HG02870 (cell line): Measurements from ENCODE around the gene DSG3.
"Not testable (repeated sequence)": the region's sequence is repeated elsewhere in the genome, so short reads cannot be mapped to it uniquely, and the experiment has no call there.

Experiments
- ATAC-seq: cut with Tn5 transposase; IDR thresholded peaks from one replicate; pipeline ENCODE4 v1.9.1; 2021; ENCODE audit warnings: mild to moderate bottlenecking, moderate library complexity; ENCODE audit not compliant: unreplicated experiment

Gene DSG3

DNA sequence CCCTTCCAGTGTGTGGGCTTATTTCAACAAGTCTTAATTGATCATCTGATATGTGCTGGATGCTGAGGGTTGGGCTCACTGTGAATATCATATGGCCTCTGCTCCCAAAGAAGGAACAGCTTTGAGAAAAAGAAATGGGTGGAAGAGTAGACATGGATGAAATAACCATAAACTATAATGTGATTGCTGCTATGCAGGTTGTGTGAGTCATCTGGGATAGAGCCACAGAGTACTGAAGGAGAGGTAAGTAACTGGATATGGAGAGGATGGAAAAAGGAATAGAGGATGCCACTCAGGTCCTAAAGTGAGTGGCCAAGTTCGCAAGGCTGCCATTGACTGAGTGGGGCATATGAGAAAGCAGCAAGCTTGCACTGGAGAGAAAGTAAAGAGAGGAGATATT is 41.8 kb downstream of the DSG3 start:
- no peak for ATAC-seq

GRCh38 chr18:31490387-31490786 is 42.8 kb downstream of the DSG3 start:
- ATAC-seq, result peak; percentile 96

GRCh38 chr18:31490833-31491232 is 43.3 kb downstream of the DSG3 start:
- ATAC-seq, result no peak

DNA sequence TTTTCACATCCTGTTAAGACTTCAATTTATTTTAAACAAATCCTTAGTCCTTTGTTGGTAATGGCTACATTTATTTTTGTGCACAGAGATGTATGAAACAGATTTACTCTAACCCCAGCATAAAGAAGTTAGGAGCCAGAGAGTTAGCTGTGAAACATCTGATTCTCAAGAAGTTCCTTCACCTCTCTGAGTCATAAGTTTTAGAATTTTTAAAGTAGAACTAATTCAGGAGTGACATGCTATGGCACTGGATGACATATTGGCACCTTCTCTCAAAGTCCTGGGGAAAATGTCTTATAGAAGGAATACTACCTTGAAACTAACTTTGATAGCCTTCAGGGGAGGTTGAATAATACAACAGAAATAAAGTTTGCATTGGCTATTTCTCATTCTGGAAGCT is 44.0 kb downstream of the DSG3 start:
- ATAC-seq, result no peak

DNA sequence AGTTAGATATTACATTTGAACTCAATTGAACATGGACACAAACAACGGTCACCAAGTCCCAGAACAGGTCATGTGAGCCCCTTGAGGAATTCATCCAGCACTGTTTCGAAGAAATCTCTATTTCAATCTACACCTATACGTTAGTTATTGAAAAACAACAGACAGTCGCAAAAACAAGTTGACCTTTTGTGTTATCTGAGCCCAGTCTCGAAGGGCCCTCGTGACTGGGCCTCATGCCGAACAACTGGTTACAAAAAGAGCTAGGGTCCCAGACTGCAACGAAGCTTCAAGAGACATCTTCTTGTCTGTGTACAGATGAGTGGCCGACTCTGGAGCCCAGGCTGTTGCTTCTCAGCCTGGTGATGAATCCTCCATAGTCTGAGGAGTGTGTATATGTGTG is 45.1 kb downstream of the DSG3 start:
- no peak for ATAC-seq

DNA sequence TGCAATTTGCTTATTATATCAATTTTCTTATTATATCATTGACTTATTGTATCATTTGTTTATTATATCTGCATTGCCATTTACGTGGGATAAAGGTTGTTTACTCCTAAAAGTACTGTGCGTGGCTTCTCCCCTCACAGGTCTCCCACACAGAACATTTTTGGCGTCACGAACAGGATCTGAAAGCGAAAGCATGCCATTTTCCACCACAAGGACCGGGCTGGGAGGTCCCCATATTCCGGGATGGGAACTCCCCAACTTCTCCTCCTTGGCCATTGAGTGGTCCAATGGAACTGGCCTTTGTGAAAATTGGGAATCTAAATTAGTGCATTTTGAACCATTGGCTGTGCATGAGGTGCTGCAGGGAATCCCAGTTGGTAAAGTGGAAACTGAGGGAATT is 45.6 kb downstream of the DSG3 start:
- no peak for ATAC-seq

GRCh38 chr18:31493941-31494340 is 46.4 kb downstream of the DSG3 start:
- ATAC-seq, result no peak

GRCh38 chr18:31494705-31495244 is 47.2 kb downstream of the DSG3 start:
- not testable (repeated sequence) for ATAC-seq

- ATAC-seq, result no peak
Observed at GRCh38 chr18:31497404-31497835, 49.9 kb downstream of the DSG3 start.

DNA sequence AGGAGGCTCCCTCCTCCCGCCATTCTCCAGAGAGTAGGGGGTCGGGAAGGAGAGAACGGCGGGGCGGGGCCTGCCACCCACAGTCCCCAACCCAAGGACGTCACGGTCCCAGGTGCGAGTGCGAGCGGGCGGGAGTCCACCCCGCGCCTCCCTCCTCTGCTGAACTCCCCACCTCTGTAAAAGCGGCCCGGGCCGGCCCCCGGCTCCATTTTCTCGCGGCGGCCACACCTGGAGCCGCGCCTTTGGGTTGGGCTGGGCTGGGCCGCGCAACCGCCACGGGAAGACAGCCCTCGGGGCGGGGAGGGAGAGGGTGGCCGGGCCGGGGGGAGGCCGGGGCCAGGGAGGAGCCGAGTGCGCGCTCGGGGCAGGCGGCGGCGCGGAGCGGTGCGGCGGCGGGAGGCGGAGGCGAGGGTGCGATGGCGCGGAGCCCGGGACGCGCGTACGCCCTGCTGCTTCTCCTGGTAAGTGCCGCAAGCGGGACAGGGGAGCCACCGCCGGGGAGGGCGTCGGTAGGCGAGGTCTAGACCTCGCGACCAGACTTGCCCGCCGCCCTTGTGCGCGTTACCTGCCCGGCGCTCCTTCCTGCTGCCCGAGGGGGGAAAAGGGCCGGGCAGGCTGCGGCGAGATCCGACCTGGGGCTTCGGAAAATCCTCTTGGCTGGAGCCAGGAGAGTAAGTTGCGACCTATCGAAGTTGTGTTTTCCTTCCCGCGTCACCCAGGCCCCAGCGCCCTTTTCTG is 50.5 kb downstream of the DSG3 start, which contains the start of gene DSG2:
TSS of gene DSG2 (plus strand) at position 342 of the 738 bp plus-strand sequence. CDS start at position 417, 75 bp downstream.
- peak; percentile 41 for ATAC-seq

GRCh38 chr18:31498574-31499524 is 51.3 kb downstream of the DSG3 start:
- ATAC-seq, result no peak

DNA sequence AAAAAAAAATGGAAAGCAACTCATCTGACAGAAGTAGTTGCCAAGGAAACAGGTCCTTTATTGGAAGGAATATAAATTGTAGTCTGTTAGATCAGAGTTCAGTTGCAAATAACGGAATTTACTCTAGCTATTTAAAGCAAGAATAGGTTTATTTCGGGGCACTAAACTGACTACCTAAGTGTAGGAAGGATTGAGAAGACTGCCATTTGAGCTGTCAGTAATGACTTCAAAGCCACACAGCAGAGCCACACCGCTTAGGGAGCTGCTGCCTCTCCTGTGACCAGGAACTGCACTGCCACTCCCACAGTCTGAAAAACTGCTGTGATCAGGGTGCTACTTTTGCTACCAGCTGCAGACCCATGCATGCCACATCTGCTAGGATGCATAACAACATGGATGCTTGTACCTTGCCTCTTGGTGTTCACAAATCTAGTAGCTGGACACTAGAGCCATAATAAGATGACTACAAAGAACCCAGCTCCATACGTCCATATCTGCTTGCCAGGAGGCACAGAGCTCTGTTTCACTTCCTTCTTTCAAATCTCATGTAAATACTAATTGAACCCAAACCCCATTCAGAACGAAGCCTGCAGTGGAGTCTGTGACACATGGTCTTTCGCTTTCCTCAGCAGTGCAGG is 52.6 kb downstream of the DSG3 start:
- peak; percentile 83 for ATAC-seq

DNA sequence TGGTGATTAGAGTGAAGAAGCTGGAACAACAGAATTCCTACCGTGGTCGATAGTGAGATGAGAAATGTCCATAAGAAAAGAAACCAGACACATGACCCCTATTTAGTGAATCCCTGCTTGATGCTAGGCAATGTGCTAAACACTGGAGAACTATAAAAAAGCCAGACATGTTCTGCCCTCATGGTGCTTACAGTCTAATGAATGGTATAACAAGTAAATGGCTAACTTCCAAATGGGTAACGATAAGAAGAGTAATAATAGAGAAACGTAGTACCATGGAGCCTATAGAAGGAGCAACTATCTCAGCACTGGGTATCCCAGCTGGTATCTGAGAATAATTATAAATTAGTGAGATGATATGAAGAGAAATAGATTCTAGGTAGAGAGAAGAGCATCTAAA is 55.5 kb downstream of the DSG3 start:
- ATAC-seq, result no peak

DNA sequence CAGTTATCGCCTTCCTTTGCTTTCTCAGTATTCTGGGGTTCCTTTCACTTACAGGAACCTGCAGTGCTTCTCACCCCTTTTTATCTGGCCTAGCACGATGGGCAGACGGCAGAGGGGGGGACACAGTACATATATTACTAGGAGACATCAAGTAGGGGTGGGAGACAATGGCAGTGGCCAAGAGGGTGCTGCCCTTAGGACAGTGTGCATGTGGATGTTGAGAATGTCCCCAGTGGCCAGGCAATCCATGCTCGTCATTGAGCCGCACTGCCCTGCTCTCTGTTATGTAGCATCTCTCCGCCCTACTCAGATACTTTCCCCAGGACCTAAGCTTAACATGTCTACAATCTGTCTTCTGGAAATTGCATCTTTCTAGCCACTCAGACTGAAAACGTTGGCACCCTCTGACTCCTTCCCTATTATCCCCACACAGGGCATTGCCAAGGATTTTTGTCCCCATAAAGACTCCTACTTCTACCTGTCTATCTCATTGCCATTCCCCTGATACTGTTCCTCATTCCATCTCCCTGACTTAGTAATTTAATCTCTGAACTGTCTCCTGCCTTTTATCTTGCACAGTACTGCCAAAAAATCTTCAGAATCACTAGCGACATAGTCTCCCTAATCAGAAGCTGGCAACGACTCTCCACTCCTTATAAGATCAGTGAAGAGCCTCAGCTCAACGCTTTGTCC is 57.1 kb downstream of the DSG3 start:
- ATAC-seq, result no peak

- ATAC-seq, result no peak
Observed at GRCh38 chr18:31505156-31505555, 57.6 kb downstream of the DSG3 start.

DNA sequence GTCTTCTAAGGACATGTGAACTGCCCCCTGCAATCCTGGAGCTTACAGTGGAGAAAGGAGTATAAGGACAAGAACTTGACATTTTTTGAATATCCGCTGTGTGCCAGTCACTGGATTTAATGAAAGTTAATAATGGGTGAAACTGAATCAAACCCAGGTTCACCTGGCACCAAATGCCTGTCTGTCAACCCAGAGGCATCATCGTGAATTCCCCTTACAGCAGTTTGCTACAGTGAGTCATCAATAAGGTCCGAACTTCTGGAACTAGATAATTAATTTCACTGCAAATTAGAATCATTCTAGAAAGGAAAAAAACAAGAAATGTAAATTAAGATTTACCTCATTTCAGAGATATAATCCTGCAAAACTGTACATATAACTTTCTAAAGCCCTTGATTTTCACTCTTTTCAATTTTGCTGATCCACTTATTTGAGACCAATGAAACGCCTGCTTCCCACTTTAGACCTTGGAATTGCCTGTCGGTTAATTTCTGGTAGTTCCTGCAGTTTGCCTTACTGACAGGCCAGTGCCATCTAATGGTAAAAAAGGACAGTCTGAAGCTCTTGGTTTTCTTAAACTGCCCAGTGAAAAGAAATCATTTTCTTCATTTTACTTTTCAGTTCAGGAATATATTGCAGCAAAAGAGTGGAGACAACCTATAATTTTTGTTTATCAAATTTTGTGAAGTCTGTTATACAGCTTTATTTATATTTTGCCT is 58.6 kb downstream of the DSG3 start:
- ATAC-seq, result no peak

- ATAC-seq, result not testable (repeated sequence)
Observed at GRCh38 chr18:31507124-31507523, 59.6 kb downstream of the DSG3 start.

DNA sequence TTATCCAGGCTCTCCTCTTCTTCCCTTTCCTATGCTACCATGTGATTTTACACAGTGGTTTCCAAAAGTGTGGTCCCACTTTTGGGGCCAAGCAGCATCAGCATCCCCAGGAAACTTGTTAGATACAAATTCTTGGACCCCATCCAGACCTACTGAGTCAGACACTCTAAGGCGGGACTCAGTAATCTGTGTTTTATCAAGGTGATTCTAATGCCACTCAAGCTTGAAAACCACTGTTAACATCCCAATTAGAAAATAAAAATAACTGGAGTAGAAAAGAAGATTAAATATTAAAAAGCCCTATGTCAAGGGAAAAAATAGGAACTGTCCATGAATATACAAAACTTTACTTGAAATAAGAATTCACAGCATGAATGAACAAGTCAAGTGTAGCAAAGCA is 61.2 kb downstream of the DSG3 start:
- ATAC-seq, result no peak

DNA sequence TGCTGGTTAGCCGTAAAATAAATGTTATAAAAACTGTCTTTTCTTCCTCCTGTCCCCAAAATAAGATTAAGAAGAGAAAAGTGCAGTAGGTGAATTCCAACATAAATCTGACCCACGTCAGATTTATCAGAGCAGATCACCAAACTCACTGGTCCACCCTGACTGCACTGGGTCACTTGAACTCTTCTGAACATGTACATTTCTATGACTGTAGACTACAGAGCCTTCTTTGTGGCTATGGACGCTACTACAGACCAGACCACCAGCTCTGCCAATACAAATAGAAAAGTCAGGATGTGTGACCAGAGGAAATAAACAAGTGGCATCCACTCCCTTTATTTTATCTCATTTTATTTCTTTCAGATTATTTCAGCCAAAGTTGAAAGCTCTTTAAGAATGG is 62.0 kb downstream of the DSG3 start:
- no peak for ATAC-seq

DNA sequence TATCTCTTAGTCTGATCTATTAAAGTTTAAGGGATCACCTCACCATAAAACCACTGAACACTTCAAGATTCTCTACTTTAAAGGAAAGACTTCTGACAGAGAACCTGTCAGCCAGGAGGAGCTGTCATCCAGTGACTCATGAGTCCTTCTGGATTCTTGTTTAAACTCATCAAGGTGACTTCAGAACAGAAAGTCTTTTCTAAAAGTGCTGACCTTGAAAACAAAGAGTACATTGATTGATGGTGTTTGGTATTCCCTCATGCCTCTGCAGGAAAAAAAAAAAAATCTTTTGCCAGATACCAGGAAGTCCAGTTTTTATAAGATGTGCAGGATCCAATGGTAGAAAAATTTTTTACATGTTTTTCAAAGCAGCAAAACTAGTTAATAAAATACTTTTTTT is 62.8 kb downstream of the DSG3 start:
- ATAC-seq, result no peak
